GM19468 (cell line): ENCODE data around the gene MAGEB6B.
"Not testable (repeated sequence)": the region's sequence is repeated elsewhere in the genome, so short reads cannot be mapped to it uniquely, and the experiment has no call there.

ENCODE experiments used
- ATAC-seq: cut with Tn5 transposase; IDR thresholded peaks from one replicate; pipeline ENCODE4 v1.9.1; 2021; ENCODE audit warnings: mild to moderate bottlenecking, moderate library complexity, moderate number of reproducible peaks; ENCODE audit not compliant: unreplicated experiment; ENCODE audit errors: extremely low read depth

The MAGEB6B gene, protein sequence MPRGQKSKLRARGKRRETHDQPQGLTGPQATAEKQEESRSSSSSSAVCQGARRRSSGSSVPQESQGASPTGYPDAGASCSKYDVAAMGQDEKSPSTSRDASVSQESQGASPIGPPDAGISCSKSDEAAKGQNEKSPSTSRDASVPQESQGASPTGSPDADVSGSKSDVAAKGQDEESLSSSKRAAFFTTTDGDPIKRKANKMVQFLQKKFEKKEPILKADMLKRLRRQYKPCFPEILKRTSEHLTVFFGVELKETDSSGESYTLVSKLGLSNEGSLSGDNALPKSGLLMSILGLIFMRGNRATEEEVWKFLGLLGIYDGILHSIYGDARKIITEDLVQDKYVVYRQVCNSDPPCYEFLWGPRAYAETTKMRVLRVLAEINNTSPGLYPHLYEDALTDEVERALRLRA

DNA sequence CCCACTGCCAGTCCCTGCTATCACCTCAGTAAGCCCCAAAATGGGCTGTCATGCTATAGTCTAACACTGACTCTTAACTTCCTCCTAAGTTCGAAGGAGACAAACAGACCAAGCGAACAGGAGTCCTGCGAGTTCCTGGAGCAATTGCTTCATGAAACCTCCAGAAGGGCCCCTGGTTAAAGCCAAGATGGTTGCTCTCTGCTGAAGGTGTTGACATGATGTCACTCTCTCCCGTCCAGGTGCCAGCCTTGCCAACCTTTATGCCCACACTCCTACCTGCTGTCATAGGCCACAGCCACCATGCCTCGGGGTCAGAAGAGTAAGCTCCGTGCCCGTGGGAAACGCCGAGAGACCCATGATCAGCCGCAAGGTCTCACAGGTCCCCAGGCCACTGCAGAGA is at the start of gene MAGEB6B:
Gene MAGEB6B (plus strand): TSS at position 301 of the 400 bp plus-strand sequence. CDS start 0 bp downstream, at position 301.
- ATAC-seq: no peak

DNA sequence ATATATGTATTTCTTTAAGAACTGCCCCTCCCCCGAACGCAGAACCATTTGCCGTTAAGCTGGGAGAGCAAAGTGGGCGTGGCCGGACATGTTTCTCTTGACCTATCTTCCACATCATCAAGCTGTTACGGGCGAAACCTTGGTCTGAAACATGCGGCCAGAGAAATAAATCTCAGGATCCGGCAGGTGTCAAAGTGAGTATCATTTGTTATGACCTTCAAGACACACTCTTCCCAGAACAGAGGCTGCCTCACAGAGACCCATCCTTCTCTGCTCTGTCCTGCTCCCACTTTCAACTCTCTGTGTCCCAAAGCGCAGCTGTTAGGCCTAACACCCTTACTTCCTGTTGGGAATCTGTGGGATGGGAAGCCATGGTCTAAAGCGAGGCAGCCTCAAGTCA is 22.1 kb upstream of the MAGEB6B start, which contains the start of gene MAGEB18:
Gene MAGEB18 (plus strand): TSS at position 70 of the 400 bp plus-strand sequence. CDS start 643 bp downstream, outside the sequence.
- ATAC-seq: no peak

DNA sequence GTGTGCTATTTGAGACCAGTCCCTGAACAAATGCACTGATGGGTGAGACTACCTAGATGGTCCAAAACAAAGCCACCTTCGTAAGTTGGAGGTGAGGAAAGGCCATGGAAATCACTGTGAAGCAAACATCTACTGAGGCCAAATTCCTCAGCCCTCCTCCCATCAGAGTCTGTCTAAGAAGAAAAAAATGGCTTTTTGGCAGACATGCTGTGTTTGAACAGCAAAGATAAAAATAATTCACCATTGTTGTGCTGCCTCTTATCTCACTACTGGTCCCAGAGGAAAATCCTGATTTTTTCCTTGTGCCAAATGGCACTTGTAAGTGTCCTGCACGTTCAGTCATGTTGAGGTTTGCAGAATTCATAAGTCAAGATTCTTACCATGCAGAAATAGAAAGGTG is 14.4 kb upstream of the MAGEB6B start:
- no peak for ATAC-seq

DNA sequence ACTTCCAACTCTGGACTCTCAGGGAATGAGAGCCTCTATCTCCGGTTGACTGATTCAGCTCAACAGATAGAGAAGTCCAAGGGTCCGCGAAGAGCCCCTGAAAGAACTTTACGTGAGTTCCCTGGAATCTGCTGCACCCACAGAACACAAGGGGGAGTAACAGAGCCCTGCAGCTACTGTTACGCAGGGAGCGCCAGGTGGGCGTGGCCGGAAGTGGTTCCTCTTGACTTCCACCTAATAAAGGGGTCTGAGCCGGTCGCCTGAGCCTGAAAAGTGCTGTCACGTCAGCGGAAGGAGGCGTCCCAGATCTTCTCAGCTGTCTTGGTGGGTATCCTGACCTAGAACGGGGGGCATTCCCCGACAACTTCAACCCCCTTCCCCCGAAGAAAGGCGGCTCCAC is 31.8 kb downstream of the MAGEB6B start, which contains the start of gene MAGEB6:
Gene MAGEB6 (plus strand): TSS at position 237 of the 400 bp plus-strand sequence. CDS start 1,407 bp downstream, outside the sequence.
- no peak for ATAC-seq

DNA sequence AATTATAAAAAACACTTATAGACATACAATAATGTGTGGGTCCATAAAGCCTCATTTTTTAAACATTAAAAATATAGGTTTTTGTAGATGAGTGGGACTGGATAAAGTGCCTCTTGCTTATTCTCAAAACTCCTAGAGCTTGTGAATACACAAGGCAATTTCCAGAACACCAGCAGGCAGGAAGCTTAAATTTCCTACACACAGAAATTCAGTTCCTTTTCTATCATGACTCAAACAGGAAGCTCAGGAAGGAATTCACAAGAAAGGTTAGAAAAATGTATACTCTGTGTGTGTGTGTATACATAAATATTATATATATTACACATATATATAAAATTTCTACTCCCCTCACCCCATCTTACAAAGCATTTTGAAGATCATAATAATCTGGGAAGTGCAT is 43.2 kb downstream of the MAGEB6B start:
- no peak for ATAC-seq

DNA sequence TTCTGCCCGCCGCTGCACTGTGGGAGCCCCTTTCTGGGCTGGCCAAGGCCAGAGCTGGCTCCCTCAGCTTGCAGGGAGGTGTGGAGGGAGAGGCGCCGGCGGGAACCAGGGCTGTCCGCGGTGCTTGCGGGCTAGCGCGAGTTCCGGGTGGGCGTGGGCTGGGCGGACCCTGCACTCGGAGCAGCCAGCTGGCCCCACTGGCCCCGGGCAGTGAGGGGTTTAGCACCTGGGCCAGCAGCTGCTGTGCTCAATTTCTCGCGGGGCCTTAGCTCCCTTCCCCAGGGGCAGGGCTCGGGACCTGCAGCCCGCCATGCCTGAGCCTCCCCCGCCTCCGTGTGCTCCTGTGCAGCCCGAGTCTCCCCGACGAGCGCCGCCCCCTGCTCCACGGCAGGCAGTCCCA is 44.3 kb downstream of the MAGEB6B start:
- ATAC-seq: not testable (repeated sequence)

DNA sequence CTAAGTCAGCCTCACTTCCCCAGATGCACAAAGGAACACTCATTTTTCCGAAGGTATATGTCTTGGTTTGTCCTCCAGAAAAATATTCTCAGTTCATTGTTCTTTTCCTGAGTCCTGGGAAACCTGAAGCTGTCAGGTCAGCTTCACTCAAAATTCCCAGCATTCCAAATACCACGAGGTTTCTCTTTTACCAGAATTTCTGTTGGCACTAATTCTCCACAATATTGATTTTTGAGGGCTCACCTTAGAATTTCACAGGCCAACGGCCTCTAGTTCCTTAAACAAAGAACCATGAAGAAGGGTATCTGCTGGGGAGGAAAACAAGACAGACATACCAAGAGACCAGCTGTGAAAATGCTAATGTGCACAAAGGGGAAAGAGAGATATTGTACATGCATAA is 47.6 kb downstream of the MAGEB6B start:
- ATAC-seq: no peak
